ENCODE results near the gene ACE.

GRCh38 chr17:63460018-63460417 is 16.8 kb upstream of the ACE start:
- TF ChIP-seq CTCF (IDR thresholded peaks at IDR 0.05; ENCODE audit: low read depth, low read length, missing input control) (no peak), RAD21 (IDR thresholded peaks at IDR 0.05) (no peak), MAX (IDR thresholded peaks at IDR 0.05) (no peak), TAF1 (conservative IDR thresholded peaks at IDR 0.05) (no peak), SP1 (IDR thresholded peaks at IDR 0.05) (no peak), GABPA (IDR thresholded peaks at IDR 0.05 in 1 of 2, conservative IDR thresholded peaks at IDR 0.05 in 1 of 2) (no peak), FOXA2 (IDR thresholded peaks at IDR 0.05) (no peak), JUND (IDR thresholded peaks at IDR 0.05) (no peak), YY1 (IDR thresholded peaks at IDR 0.05) (no peak), REST (IDR thresholded peaks at IDR 0.05) (no peak), FOXA1 (IDR thresholded peaks at IDR 0.05) (no peak), EGR1 (IDR thresholded peaks at IDR 0.05; ENCODE audit: low read depth in 2 of 2) (no peak), RXRA (IDR thresholded peaks at IDR 0.05) (no peak)
